Astrocyte of the cerebellum (primary cell): ENCODE data around the gene DNAH17.

Experiments used
- DNase-seq: peaks from one replicate; pipeline ENCODE4 v3.0.0-alpha.2; 2011; ENCODE audit warnings: low read depth
- H3K4me3 ChIP-seq: 2 replicates; pipeline ENCODE4 v1.5.1; 2011; ENCODE audit warnings: mild to moderate bottlenecking, low read depth, low read length, moderate library complexity
- in situ Hi-C: cut with HindIII; loops from 2 replicates; pipeline ENCODE4 v1.10.0; 2017; ENCODE audit warnings: low sequenced_read_pairs
- TF ChIP-seq, protein P1 (sequence below): IDR thresholded peaks from 2 replicates; pipeline ENCODE4 v1.5.1; 2012; ENCODE audit warnings: low read length, low read depth, moderate library complexity, mild to moderate bottlenecking; ENCODE audit errors: missing control alignments

The DNAH17 gene

GRCh38 chr17:78496311-78496710, 80.9 kb downstream of the DNAH17 start:
- no peak for DNase-seq
- in situ Hi-C loops = loop anchor here (25.0 kb wide), 2 partner anchors 116 to 341 kb away; partner anchors contain the start of gene USP36

GRCh38 chr17:78495634-78496033, 81.6 kb downstream of the DNAH17 start:
- TF ChIP-seq, protein P1, sequence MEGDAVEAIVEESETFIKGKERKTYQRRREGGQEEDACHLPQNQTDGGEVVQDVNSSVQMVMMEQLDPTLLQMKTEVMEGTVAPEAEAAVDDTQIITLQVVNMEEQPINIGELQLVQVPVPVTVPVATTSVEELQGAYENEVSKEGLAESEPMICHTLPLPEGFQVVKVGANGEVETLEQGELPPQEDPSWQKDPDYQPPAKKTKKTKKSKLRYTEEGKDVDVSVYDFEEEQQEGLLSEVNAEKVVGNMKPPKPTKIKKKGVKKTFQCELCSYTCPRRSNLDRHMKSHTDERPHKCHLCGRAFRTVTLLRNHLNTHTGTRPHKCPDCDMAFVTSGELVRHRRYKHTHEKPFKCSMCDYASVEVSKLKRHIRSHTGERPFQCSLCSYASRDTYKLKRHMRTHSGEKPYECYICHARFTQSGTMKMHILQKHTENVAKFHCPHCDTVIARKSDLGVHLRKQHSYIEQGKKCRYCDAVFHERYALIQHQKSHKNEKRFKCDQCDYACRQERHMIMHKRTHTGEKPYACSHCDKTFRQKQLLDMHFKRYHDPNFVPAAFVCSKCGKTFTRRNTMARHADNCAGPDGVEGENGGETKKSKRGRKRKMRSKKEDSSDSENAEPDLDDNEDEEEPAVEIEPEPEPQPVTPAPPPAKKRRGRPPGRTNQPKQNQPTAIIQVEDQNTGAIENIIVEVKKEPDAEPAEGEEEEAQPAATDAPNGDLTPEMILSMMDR = no peak
- H3K4me3 ChIP-seq = no peak overlapping the region
- no peak for DNase-seq
- in situ Hi-C loops = loop anchor here (25.0 kb wide), 2 partner anchors 117 to 342 kb away; partner anchors contain the start of gene USP36

More at GRCh38 chr17:78496311-78496710, 80.9 kb downstream of the DNAH17 start:
- H3K4me3 ChIP-seq = no peak overlapping the region
- TF ChIP-seq, protein P1 = no peak

DNA sequence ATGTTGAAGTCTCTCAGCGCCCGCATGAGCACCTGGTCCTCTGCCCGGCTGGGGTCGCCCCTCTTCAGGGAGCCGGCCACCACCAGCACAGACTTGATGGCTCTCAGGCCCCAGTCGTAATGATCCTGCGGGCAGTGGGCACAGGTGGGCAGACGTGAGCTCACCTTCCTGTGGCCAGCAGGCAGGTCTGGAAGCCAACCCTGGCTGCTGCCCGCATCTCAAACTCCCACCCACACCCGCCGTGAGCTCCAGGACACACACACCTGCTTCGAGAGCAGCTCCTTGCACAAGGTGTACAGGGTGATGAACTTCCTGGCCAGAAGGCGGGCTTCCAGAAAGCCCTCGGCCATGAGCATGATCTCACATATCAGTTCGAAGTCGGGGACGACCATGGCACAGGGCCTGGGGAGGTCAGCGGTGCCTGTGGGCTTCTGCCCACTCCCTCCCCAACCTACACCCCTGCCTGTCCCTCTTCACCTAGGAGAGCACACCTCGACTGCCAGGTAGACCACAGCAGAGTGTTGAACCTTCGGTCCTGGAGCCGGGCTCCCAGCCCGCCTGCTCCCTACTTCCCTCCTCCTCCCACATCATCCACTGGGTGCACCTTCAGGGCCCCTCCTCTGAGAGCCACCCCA, 82.4 kb downstream of the DNAH17 start:
- in situ Hi-C loops = loop anchor here (25.0 kb wide), 2 partner anchors 117 to 342 kb away; partner anchors contain the start of gene USP36

GRCh38 chr17:78493853-78494695, 83.1 kb downstream of the DNAH17 start:
- no peak overlapping the region for H3K4me3 ChIP-seq
- no peak for DNase-seq
- in situ Hi-C loops = loop anchor here (25.0 kb wide), 2 partner anchors 118 to 343 kb away; partner anchors contain the start of gene USP36
- TF ChIP-seq, protein P1 = no peak

More for the DNA sequence above, 82.4 kb downstream of the DNAH17 start:
- TF ChIP-seq, protein P1 = no peak
- no peak for DNase-seq
- no peak overlapping the region for H3K4me3 ChIP-seq

- no peak overlapping the region for H3K4me3 ChIP-seq
- DNase-seq = no peak
- TF ChIP-seq, protein P1 = no peak
- in situ Hi-C loops = loop anchor here (25.0 kb wide), 2 partner anchors 119 to 344 kb away; partner anchors contain the start of gene USP36
These were observed 83.7 kb downstream of the DNAH17 start for GRCh38 chr17:78493450-78493849.

- DNase-seq = no peak
- in situ Hi-C loops = loop anchor here (25.0 kb wide), 2 partner anchors 120 to 345 kb away; partner anchors contain the start of gene USP36
These were observed 84.9 kb downstream of the DNAH17 start for GRCh38 chr17:78492116-78492799.

More at GRCh38 chr17:78492116-78492799, 84.9 kb downstream of the DNAH17 start:
- TF ChIP-seq, protein P1 = no peak
- no peak overlapping the region for H3K4me3 ChIP-seq
